Renal cortical epithelial cell (primary cell): Measurements from ENCODE around the gene NAGPA. TPM values are rescaled to one million over a fixed set of nuclear protein-coding genes. Genes with fewer than 3 reads are reported as not detected.
"Not testable (repeated sequence)": the region's sequence is repeated elsewhere in the genome, so short reads cannot be mapped to it uniquely, and the experiment has no call there.

Experiments
- DNase-seq: peaks from one replicate; pipeline ENCODE4 v3.0.0-alpha.2; 2011; ENCODE audit warnings: low read depth
- total RNA-seq: library from RNA; depleted of rRNA; stranded (reverse); fragments of >200 nt; gene quantifications from 2 replicates; pipeline ENCODE4 v1.2.3, GENCODE V29; 2014

NAGPA gene
- total RNA-seq, 1 donor from 2014 or later = 20.2 TPM

- no peak for DNase-seq
These were observed 28.3 kb upstream of the NAGPA start for GRCh38 chr16:5062051-5062450.

- DNase-seq = no peak
These were observed 26.4 kb upstream of the NAGPA start for GRCh38 chr16:5060073-5060641.

GRCh38 chr16:5059386-5060072, 25.8 kb upstream of the NAGPA start:
- no peak for DNase-seq

- DNase-seq = no peak
These were observed 24.7 kb upstream of the NAGPA start for GRCh38 chr16:5058476-5058875.

- DNase-seq = no peak
These were observed 22.6 kb upstream of the NAGPA start for GRCh38 chr16:5056352-5056751.

- no peak for DNase-seq
These were observed 21.4 kb upstream of the NAGPA start for GRCh38 chr16:5054876-5055865.

GRCh38 chr16:5046914-5047313, 13.2 kb upstream of the NAGPA start:
- DNase-seq = no peak

GRCh38 chr16:5045499-5046115, 11.9 kb upstream of the NAGPA start:
- DNase-seq = no peak

- not testable (repeated sequence) for DNase-seq
These were observed 10.8 kb upstream of the NAGPA start for GRCh38 chr16:5044581-5044980.

GRCh38 chr16:5044011-5044540, 10.3 kb upstream of the NAGPA start:
- no peak for DNase-seq

GRCh38 chr16:5042574-5043171, 8.9 kb upstream of the NAGPA start:
- DNase-seq = no peak

- peak; percentile 84 for DNase-seq
These were observed 7.9 kb upstream of the NAGPA start for GRCh38 chr16:5041600-5042133.

GRCh38 chr16:5040451-5040850, 6.7 kb upstream of the NAGPA start:
- DNase-seq = no peak

- DNase-seq = no peak
These were observed 2.8 kb upstream of the NAGPA start for GRCh38 chr16:5036228-5037156.

GRCh38 chr16:5035909-5036227, 2.1 kb upstream of the NAGPA start:
- DNase-seq = no peak

- DNase-seq = no peak
These were observed 410 bp upstream of the NAGPA start for GRCh38 chr16:5034167-5034523.

- no peak for DNase-seq
These were observed 977 bp downstream of the NAGPA start for GRCh38 chr16:5032748-5033167.

- no peak for DNase-seq
These were observed 2.1 kb downstream of the NAGPA start for GRCh38 chr16:5031601-5032000.

- DNase-seq = no peak
These were observed 3.4 kb downstream of the NAGPA start for GRCh38 chr16:5030251-5030870.

- DNase-seq = no peak
These were observed 4.7 kb downstream of the NAGPA start for GRCh38 chr16:5028950-5029475.
